Activated CD4-positive, alpha-beta T cell treated with anti-CD3 and anti-CD28 coated beads for 36 hours (primary cell): Measurements from ENCODE around the gene CRYGS. TPM values are rescaled to one million over a fixed set of nuclear protein-coding genes. Genes with fewer than 3 reads are reported as not detected.
"Not testable (repeated sequence)": the region's sequence is repeated elsewhere in the genome, so short reads cannot be mapped to it uniquely, and the experiment has no call there.

Source experiments
- ATAC-seq: fragments of 200-7000 bp; cut with Tn5 transposase; one replicate; pipeline ENCODE4 v1.10.0; 2021; ENCODE audit warnings: mild to moderate bottlenecking, moderate library complexity
- CTCF ChIA-PET: fragments of 350-600 bp; sonication (Branson Sonifier 250); formaldehyde crosslinking; loops from one replicate; lab custom pipeline; 2021; ENCODE audit warnings: antibody characterized with exemption; lab: Charles Lee
- POLR2A ChIA-PET: fragments of 350-600 bp; sonication (Branson Sonifier 250); formaldehyde crosslinking; loops from one replicate; lab custom pipeline; 2021; ENCODE audit warnings: antibody characterized with exemption, inconsistent platforms; lab: Charles Lee
- DNase-seq: peaks from one replicate; pipeline ENCODE4 v3.0.0-alpha.2; 2020
- H3K27ac Mint-ChIP-seq: one replicate; pipeline ENCODE4 v1.8.0; 2021; ENCODE audit warnings: mixed read lengths
- H3K27me3 Mint-ChIP-seq: one replicate; pipeline ENCODE4 v1.8.0; 2021; ENCODE audit warnings: mixed read lengths
- H3K36me3 Mint-ChIP-seq: one replicate; pipeline ENCODE4 v1.8.0; 2021; ENCODE audit warnings: low read depth, mixed read lengths
- H3K4me1 Mint-ChIP-seq: one replicate; pipeline ENCODE4 v1.8.0; 2021; ENCODE audit warnings: mixed read lengths
- H3K4me3 Mint-ChIP-seq: one replicate; pipeline ENCODE4 v1.8.0; 2021; ENCODE audit warnings: mild to moderate bottlenecking, moderate library complexity, mixed read lengths
- H3K9me3 Mint-ChIP-seq: one replicate; pipeline ENCODE4 v1.8.0; 2021; ENCODE audit warnings: low read depth, mixed read lengths
- intact Hi-C, 2 experiments: fragments of 100-400 bp; cut with DNase I in 1 of 2; cut with micrococcal nuclease in 1 of 2; formaldehyde crosslinking; loops; one replicate each; pipeline versions ENCODE4 v1.14.2 to v1.15.1; 2022 to 2024; cut with DNase I, micrococcal nuclease
- total RNA-seq, 2 experiments: library from RNA; stranded (reverse); gene quantifications; one replicate each; pipeline ENCODE4 v1.2.3, GENCODE V29; 2021

CRYGS gene
- total RNA-seq, 2 experiments from 2014 or later: 1.6 to 1.7 TPM

GRCh38 chr3:186532598-186533072 is 11.5 kb downstream of the CRYGS start:
- H3K9me3 Mint-ChIP-seq: peaks cover 4% of the 10 kb centered on the region
- POLR2A ChIA-PET: interaction anchor here (0.8 to 1.0 kb wide), 2 partner anchors 13 to 16 kb away, joined by 3 to 4 read pairs; no protein-coding TSS in a partner anchor

GRCh38 chr3:186531694-186532093 is 12.5 kb downstream of the CRYGS start:
- CTCF ChIA-PET: interaction anchor here (5.9 kb wide), 1 partner anchor 13 kb away, joined by 59 read pairs; no protein-coding TSS in a partner anchor
- ATAC-seq, POLR2A ChIA-PET, H3K27me3 Mint-ChIP-seq, DNase-seq, H3K4me3 Mint-ChIP-seq, H3K9me3 Mint-ChIP-seq: not testable (repeated sequence)
- H3K4me1 Mint-ChIP-seq: peaks cover 81% of the 10 kb centered on the region
- H3K36me3 Mint-ChIP-seq: peaks cover 13% of the 10 kb centered on the region
- intact Hi-C loops: loop anchor here in 1 of 2 experiments (10.0 kb wide), 1 partner anchor 427 kb away; the partner anchor contains the start of gene ETV5
- H3K27ac Mint-ChIP-seq: peak overlapping the region; percentile 12

More at GRCh38 chr3:186532598-186533072, 11.5 kb downstream of the CRYGS start:
- Mint-ChIP-seq H3K27ac (peak overlapping the region; percentile 33), H3K4me3 (no peak overlapping the region), H3K27me3 (no peaks in the 10 kb centered on the region), H3K4me1 (peaks cover 86% of the 10 kb centered on the region), H3K36me3 (peaks cover 13% of the 10 kb centered on the region)
- CTCF ChIA-PET: interaction anchor here (0.6 to 5.9 kb wide), 5 partner anchors 14 to 589 kb away, joined by 3 to 59 read pairs (median 4); no protein-coding TSS in a partner anchor
- no peak for ATAC-seq
- intact Hi-C loops: loop anchor here in 1 of 2 experiments (10.0 kb wide), 1 partner anchor 428 kb away; the partner anchor contains the start of gene ETV5
- DNase-seq: no peak

GRCh38 chr3:186530415-186530814 is 13.8 kb downstream of the CRYGS start:
- Mint-ChIP-seq H3K36me3 (peaks cover 13% of the 10 kb centered on the region), H3K27ac (no peak overlapping the region), H3K4me3 (no peak overlapping the region), H3K9me3 (peaks cover 4% of the 10 kb centered on the region), H3K27me3 (no peaks in the 10 kb centered on the region), H3K4me1 (peaks cover 74% of the 10 kb centered on the region)
- intact Hi-C loops: loop anchor here in 1 of 2 experiments (10.0 kb wide), 1 partner anchor 426 kb away; the partner anchor contains the start of gene ETV5
- DNase-seq (no peak), ATAC-seq (no peak)
- ChIA-PET POLR2A (no interaction called here), CTCF (interaction anchor here (3.2 kb wide), 1 partner anchor 10 kb away, joined by 24 read pairs; no protein-coding TSS in a partner anchor)

- no peaks in the 10 kb centered on the region for H3K27me3 Mint-ChIP-seq
- intact Hi-C loops: no loop called here
- no peak for DNase-seq
- ATAC-seq: no peak
- peaks cover 4% of the 10 kb centered on the region for H3K9me3 Mint-ChIP-seq
- H3K4me3 Mint-ChIP-seq: no peak overlapping the region
- ChIA-PET POLR2A (interaction anchor here (1.0 kb wide), 1 partner anchor 10 kb away, joined by 3 read pairs; no protein-coding TSS in a partner anchor), CTCF (interaction anchor here (0.5 to 3.2 kb wide), 8 partner anchors 9 to 214 kb away, joined by 3 to 24 read pairs (median 4); no protein-coding TSS in a partner anchor)
- H3K27ac Mint-ChIP-seq: peak overlapping the region; percentile 20
- peaks cover 13% of the 10 kb centered on the region for H3K36me3 Mint-ChIP-seq
- H3K4me1 Mint-ChIP-seq: peaks cover 63% of the 10 kb centered on the region
Measured at GRCh38 chr3:186529201-186529999, 14.8 kb downstream of the CRYGS start.

- POLR2A ChIA-PET: no interaction called here
Measured at GRCh38 chr3:186526256-186526606, 17.9 kb downstream of the CRYGS start.

GRCh38 chr3:186525369-186526255 is 18.6 kb downstream of the CRYGS start:
- peaks cover 49% of the 10 kb centered on the region for H3K4me1 Mint-ChIP-seq

More at GRCh38 chr3:186526256-186526606, 17.9 kb downstream of the CRYGS start:
- Mint-ChIP-seq H3K36me3 (peaks cover 7% of the 10 kb centered on the region), H3K27ac (no peak overlapping the region), H3K9me3 (no peaks in the 10 kb centered on the region), H3K4me1 (peaks cover 49% of the 10 kb centered on the region), H3K4me3 (no peak overlapping the region), H3K27me3 (no peaks in the 10 kb centered on the region)
- intact Hi-C loops: no loop called here
- CTCF ChIA-PET: interaction anchor here (0.6 kb wide), 1 partner anchor 13 kb away, joined by 3 read pairs; no protein-coding TSS in a partner anchor
- DNase-seq (no peak), ATAC-seq (no peak)

GRCh38 chr3:186524616-186525015 is 19.6 kb downstream of the CRYGS start:
- H3K36me3 Mint-ChIP-seq: peaks cover 7% of the 10 kb centered on the region
- H3K4me3 Mint-ChIP-seq: no peak overlapping the region

More at GRCh38 chr3:186525369-186526255, 18.6 kb downstream of the CRYGS start:
- intact Hi-C loops: no loop called here
- no peak overlapping the region for H3K4me3 Mint-ChIP-seq
- H3K36me3 Mint-ChIP-seq: peaks cover 7% of the 10 kb centered on the region
- POLR2A ChIA-PET: no interaction called here
- H3K27me3 Mint-ChIP-seq: no peaks in the 10 kb centered on the region
- no peaks in the 10 kb centered on the region for H3K9me3 Mint-ChIP-seq
- CTCF ChIA-PET: interaction anchor here (0.6 to 1.5 kb wide), 3 partner anchors 13 to 277 kb away, joined by 3 read pairs; no protein-coding TSS in a partner anchor
- DNase-seq (no peak), ATAC-seq (no peak)
- no peak overlapping the region for H3K27ac Mint-ChIP-seq

GRCh38 chr3:186523434-186523833 is 20.7 kb downstream of the CRYGS start:
- no peak for ATAC-seq
- H3K4me3 Mint-ChIP-seq: no peak overlapping the region
- no peaks in the 10 kb centered on the region for H3K36me3 Mint-ChIP-seq
- no peaks in the 10 kb centered on the region for H3K9me3 Mint-ChIP-seq
- H3K27me3 Mint-ChIP-seq: no peaks in the 10 kb centered on the region
- intact Hi-C loops: no loop called here
- no peak for DNase-seq
- ChIA-PET CTCF (no interaction called here), POLR2A (no interaction called here)
- H3K27ac Mint-ChIP-seq: no peak overlapping the region
- H3K4me1 Mint-ChIP-seq: peaks cover 49% of the 10 kb centered on the region

More at GRCh38 chr3:186524616-186525015, 19.6 kb downstream of the CRYGS start:
- no peak for DNase-seq
- Mint-ChIP-seq H3K9me3 (no peaks in the 10 kb centered on the region), H3K27ac (no peak overlapping the region), H3K27me3 (no peaks in the 10 kb centered on the region), H3K4me1 (peaks cover 49% of the 10 kb centered on the region)
- intact Hi-C loops: no loop called here
- ChIA-PET CTCF (interaction anchor here (0.6 to 1.5 kb wide), 3 partner anchors 16 to 276 kb away, joined by 3 to 4 read pairs (median 3); no protein-coding TSS in a partner anchor), POLR2A (no interaction called here)
- ATAC-seq: no peak

- CTCF ChIA-PET: interaction anchor here (0.5 kb wide), 1 partner anchor 652 kb away, joined by 3 read pairs; no protein-coding TSS in a partner anchor
- H3K27ac Mint-ChIP-seq: no peak overlapping the region
Measured at GRCh38 chr3:186523022-186523421, 21.2 kb downstream of the CRYGS start.

GRCh38 chr3:186520957-186521842 is 23.0 kb downstream of the CRYGS start:
- ChIA-PET POLR2A (no interaction called here), CTCF (interaction anchor here (0.9 to 5.5 kb wide), 4 partner anchors 8 to 19 kb away, joined by 3 to 59 read pairs (median 26); no protein-coding TSS in a partner anchor)
- peaks cover 4% of the 10 kb centered on the region for H3K36me3 Mint-ChIP-seq
- ATAC-seq: peak; percentile 68
- intact Hi-C loops: loop anchor here (1.0 kb wide), 2 partner anchors 10 to 13 kb away; no protein-coding TSS in a partner anchor
- no peaks in the 10 kb centered on the region for H3K27me3 Mint-ChIP-seq
- peak; percentile 85 for DNase-seq
- peak overlapping the region; percentile 55 for H3K4me3 Mint-ChIP-seq
- peaks cover 6% of the 10 kb centered on the region for H3K9me3 Mint-ChIP-seq
- H3K27ac Mint-ChIP-seq: peak overlapping the region; percentile 71
- H3K4me1 Mint-ChIP-seq: peaks cover 60% of the 10 kb centered on the region

More at GRCh38 chr3:186523022-186523421, 21.2 kb downstream of the CRYGS start:
- no peaks in the 10 kb centered on the region for H3K27me3 Mint-ChIP-seq
- intact Hi-C loops: no loop called here
- H3K4me1 Mint-ChIP-seq: peaks cover 54% of the 10 kb centered on the region
- H3K9me3 Mint-ChIP-seq: no peaks in the 10 kb centered on the region
- POLR2A ChIA-PET: no interaction called here
- DNase-seq (no peak), ATAC-seq (no peak)
- no peak overlapping the region for H3K4me3 Mint-ChIP-seq
- no peaks in the 10 kb centered on the region for H3K36me3 Mint-ChIP-seq
